SU-DHL-6 (cell line): ENCODE measurements around the gene SLC34A3.

Experiments used
- CTCF ChIP-seq: fragments of 200-600 bp; sonication (generic); IDR thresholded peaks from one replicate; pipeline ENCODE4 v1.5.1; 2017; ENCODE audit warnings: antibody characterized with exemption, mild to moderate bottlenecking, low read length, moderate library complexity; ENCODE audit not compliant: insufficient read depth, poor library complexity, severe bottlenecking
- EZH2phosphoT487 ChIP-seq: fragments of 200-600 bp; sonication (generic), shearing (Covaris generic); conservative IDR thresholded peaks from 2 replicates; pipeline ENCODE4 v1.6.1; 2018; ENCODE audit warnings: mild to moderate bottlenecking, antibody characterized with exemption, low read length, moderate library complexity, mixed read lengths

- no peak for TF ChIP-seq CTCF
- no peak for TF ChIP-seq EZH2phosphoT487
Observed at GRCh38 chr9:137215196-137215986, 15.3 kb upstream of the SLC34A3 start.
